ENCODE data around the gene SLC9A1. TPM values are rescaled to one million over a fixed set of nuclear protein-coding genes. Genes with fewer than 3 reads are reported as not detected.

SLC9A1 gene
- total and polyA plus RNA-seq, 8 donors, result 16.3 to 132 (median 27.9) TPM

DNA sequence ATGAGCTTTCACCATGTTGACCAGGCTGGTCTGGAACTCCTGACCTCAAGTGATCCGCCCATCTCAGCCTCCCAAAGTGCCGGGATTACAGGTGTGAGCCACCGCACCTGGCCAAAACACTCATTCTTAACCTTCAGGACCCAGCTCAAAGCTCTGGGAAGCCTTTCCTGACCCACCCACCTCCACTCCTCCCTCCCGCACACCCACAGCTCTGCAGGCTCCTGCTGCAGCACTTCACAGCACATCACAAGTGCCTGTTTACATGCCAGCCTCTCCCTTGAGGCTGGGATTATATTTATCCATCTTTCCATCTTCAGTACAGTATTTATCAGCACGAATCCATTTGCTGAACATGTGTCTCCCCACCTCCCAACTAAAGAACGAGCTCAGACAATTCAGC is 14.9 kb downstream of the SLC9A1 start:
- 67 to 86% (median 81%) methylated on average over 6 of the region's 6 CpGs for WGBS, 5 donors
- intact Hi-C loops (cut with DNase I; ENCODE audit: low total_unique reads), result no loop called here
- H3K27ac ChIP-seq, result peak overlapping the region in 1 of 5 donors; percentile 28
- TF ChIP-seq POLR2AphosphoS5 (IDR thresholded peaks at IDR 0.05) (no peak), POLR2A (IDR thresholded peaks at IDR 0.05) (no peak), EP300 (IDR thresholded peaks at IDR 0.05) (no peak), CTCF (IDR thresholded peaks at IDR 0.05) (no peak)
- no peak for DNase-seq
- H3K27me3 ChIP-seq, result no peaks in the 10 kb centered on the region
- H3K9me3 ChIP-seq, result no peaks in the 10 kb centered on the region
- peaks cover 82 to 99% (median 91%) of the 10 kb centered on the region in 4 donors for H3K4me1 ChIP-seq
- no peak overlapping the region for H3K4me3 ChIP-seq
- H3K36me3 ChIP-seq, result peaks cover 0 to 13% (median 2%) of the 10 kb centered on the region in 4 donors

- intact Hi-C loops (cut with DNase I; ENCODE audit: low total_unique reads), result no loop called here
- peaks cover 77 to 99% (median 89%) of the 10 kb centered on the region in 4 donors for H3K4me1 ChIP-seq
- peaks cover 0 to 17% (median 2%) of the 10 kb centered on the region in 4 donors for H3K36me3 ChIP-seq
- TF ChIP-seq EP300 (IDR thresholded peaks at IDR 0.05) (no peak), CTCF (IDR thresholded peaks at IDR 0.05) (no peak), POLR2A (IDR thresholded peaks at IDR 0.05) (no peak), POLR2AphosphoS5 (IDR thresholded peaks at IDR 0.05) (no peak)
- H3K27ac ChIP-seq, result peak overlapping the region; percentile 45 to 92 (median 77)
- 75 to 85% (median 78%) methylated on average over 6 of the region's 6 CpGs for WGBS, 5 donors
- DNase-seq, result no peak
- H3K4me3 ChIP-seq, result no peak overlapping the region
- H3K27me3 ChIP-seq, result no peaks in the 10 kb centered on the region
- no peaks in the 10 kb centered on the region for H3K9me3 ChIP-seq
Measured at GRCh38 chr1:27138927-27139326, 16.0 kb downstream of the SLC9A1 start.

DNA sequence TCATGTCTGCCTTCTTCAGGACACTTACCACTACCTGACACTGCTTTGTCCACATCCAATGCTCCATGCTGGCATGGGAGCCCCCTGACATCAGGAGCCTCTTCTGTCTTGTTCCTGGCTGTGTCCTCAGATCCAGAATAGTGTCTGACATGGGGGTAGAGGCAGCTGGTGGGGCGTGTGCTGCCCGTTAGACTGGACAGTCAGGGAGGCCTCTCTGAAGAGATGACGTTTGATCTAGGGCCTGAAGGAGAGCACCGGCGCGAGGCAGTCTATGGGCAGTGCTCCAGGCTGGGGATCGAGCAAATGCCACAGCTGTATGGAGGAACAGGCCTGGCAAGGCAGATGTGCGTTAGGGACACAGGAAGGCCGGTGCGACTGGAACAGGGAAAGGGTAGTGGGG is 16.6 kb downstream of the SLC9A1 start:
- peaks cover 0 to 17% (median 2%) of the 10 kb centered on the region in 4 donors for H3K36me3 ChIP-seq
- no peak for TF ChIP-seq POLR2AphosphoS5 (IDR thresholded peaks at IDR 0.05)
- TF ChIP-seq CTCF (IDR thresholded peaks at IDR 0.05), result no peak
- no peak for TF ChIP-seq EP300 (IDR thresholded peaks at IDR 0.05)
- TF ChIP-seq POLR2A (IDR thresholded peaks at IDR 0.05), result no peak
- H3K9me3 ChIP-seq, result no peaks in the 10 kb centered on the region
- H3K4me3 ChIP-seq, result no peak overlapping the region
- H3K4me1 ChIP-seq, result peaks cover 75 to 99% (median 88%) of the 10 kb centered on the region in 4 donors
- no peaks in the 10 kb centered on the region for H3K27me3 ChIP-seq
- WGBS, 5 donors, result 33 to 61% (median 51%) methylated on average over 10 of the region's 10 CpGs
- no peak for DNase-seq
- peak overlapping the region; percentile 45 to 92 (median 77) for H3K27ac ChIP-seq
- intact Hi-C loops (cut with DNase I; ENCODE audit: low total_unique reads), result no loop called here

DNA sequence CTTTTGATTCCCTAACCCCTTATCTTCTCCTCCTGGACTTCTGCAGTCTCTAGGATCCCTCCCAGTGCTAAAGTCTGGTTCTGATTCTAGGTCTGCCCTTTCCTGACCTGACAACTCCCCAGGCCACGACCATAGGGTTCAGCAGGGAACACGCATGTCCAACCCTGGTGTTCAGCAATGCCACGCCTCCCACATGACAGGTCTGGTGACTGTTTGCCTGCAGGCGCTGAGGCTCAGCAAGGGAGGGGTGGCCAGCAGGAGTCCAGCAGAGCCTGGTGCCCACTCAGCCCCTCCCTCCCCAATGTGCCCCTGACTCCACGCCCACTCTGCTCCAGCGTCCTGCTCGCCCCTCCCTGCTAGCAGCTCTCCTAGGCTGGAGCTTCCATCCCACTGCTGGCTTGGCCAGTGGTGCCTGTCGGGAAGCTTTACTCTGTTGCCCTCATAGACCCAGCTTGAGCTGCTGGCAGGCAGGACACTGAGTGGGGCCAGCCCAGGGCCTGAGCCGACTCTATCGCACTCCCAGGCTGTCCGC is 17.3 kb downstream of the SLC9A1 start:
- peaks cover 69 to 95% (median 87%) of the 10 kb centered on the region in 4 donors for H3K4me1 ChIP-seq
- 30 to 42% (median 39%) methylated on average over 10 to 11 of the region's 11 CpGs for whole genome bisulfite sequencing, 5 donors

DNA sequence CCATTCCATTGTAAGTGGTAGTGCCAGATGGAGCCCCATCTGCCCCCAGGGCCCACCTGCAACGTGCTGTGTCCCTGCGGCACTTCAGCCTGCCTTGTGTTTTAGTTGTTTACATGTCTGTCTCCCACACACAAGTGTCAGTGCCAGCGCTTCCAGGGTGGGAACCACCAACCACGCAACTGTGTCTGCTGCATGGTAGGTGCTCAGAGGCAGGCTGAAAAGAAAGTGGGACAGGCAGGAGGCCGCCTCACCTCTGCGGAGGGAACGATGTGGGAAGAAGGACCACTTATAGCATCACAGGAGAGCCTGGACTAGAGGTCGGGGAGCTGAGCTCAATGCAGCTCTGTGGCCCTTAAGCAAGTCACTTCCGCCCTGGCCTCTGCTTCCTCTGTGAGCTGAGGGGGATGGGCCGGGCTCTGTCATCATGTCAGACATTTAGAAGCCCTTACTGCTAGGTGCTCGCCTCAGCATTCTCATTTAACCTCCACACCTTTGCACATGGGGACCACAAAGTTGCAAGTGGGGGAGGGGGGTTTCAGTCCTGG is 17.9 kb downstream of the SLC9A1 start:
- peaks cover 64 to 95% (median 85%) of the 10 kb centered on the region in 4 donors for H3K4me1 ChIP-seq
- H3K9me3 ChIP-seq, result no peaks in the 10 kb centered on the region
- no peak overlapping the region for H3K4me3 ChIP-seq
- peak; percentile 74 to 81 for DNase-seq
- WGBS, 5 donors, result 42 to 49% (median 47%) methylated on average over 11 of the region's 11 CpGs
- TF ChIP-seq CTCF (IDR thresholded peaks at IDR 0.05) (no peak), EP300 (IDR thresholded peaks at IDR 0.05) (no peak), POLR2A (IDR thresholded peaks at IDR 0.05) (no peak), POLR2AphosphoS5 (IDR thresholded peaks at IDR 0.05) (no peak)
- H3K27me3 ChIP-seq, result no peaks in the 10 kb centered on the region
- peaks cover 0 to 17% (median 2%) of the 10 kb centered on the region in 4 donors for H3K36me3 ChIP-seq
- intact Hi-C loops (cut with DNase I; ENCODE audit: low total_unique reads), result no loop called here
- peak overlapping the region; percentile 45 to 92 (median 77) for H3K27ac ChIP-seq

More for the DNA sequence above, 17.3 kb downstream of the SLC9A1 start:
- Histone ChIP-seq H3K36me3 (peaks cover 0 to 17% (median 2%) of the 10 kb centered on the region in 4 donors), H3K27me3 (no peaks in the 10 kb centered on the region), H3K4me3 (no peak overlapping the region), H3K9me3 (no peaks in the 10 kb centered on the region), H3K27ac (peak overlapping the region; percentile 45 to 92 (median 77))
- intact Hi-C loops (cut with DNase I; ENCODE audit: low total_unique reads), result no loop called here
- no peak for TF ChIP-seq EP300 (IDR thresholded peaks at IDR 0.05)
- TF ChIP-seq POLR2AphosphoS5 (IDR thresholded peaks at IDR 0.05), result peak in 1 of 3 donors; percentile 31
- DNase-seq, result peak; percentile 80 to 90
